Iris pigment epithelial cell (primary cell): ENCODE results near the gene TUBB1.

ENCODE experiments used
- DNase-seq: peaks from one replicate; pipeline ENCODE4 v3.0.0-alpha.2; 2011; ENCODE audit warnings: low read depth

Gene TUBB1

GRCh38 chr20:58989196-58989595, 30.0 kb upstream of the TUBB1 start:
- DNase-seq: no peak

DNA sequence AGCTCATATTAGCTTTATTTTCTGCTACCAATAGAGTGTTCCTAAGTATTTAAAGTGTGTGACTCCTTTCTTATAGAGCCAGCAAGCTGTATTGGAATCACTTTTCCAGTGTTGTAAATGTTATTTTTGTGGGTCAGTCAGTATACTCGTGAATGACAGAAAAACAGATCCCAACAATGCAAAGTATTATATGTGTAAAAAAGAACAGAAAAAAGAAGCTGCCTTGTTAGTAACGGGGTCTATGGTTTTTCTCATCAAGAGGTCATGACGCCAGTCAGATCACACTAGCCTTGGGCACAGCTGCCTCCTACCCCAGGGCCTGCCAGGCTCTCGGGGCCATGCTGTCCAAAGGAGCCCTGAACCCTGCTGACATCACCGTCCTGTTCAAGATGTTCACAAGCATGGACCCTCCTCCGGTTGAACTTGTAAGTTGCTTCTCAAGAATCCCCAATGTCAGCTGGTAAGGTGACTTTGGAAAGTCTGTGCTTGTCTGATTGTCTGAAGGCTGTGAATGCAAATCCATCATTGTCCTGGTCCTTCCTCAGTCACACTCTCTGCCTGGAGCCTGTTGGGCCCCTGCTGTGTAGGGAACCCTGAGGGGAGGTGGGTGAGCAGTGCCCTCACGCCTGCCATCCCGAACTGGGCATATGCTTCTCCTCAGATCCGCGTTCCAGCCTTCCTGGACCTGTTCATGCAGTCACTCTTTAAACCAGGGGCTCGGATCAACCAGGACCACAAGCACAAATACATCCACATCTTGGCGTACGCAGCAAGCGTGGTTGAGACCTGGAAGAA, 28.4 kb upstream of the TUBB1 start:
- no peak for DNase-seq

GRCh38 chr20:58991715-58992114, 27.5 kb upstream of the TUBB1 start:
- no peak for DNase-seq

GRCh38 chr20:58992911-58993310, 26.3 kb upstream of the TUBB1 start:
- DNase-seq: no peak

DNA sequence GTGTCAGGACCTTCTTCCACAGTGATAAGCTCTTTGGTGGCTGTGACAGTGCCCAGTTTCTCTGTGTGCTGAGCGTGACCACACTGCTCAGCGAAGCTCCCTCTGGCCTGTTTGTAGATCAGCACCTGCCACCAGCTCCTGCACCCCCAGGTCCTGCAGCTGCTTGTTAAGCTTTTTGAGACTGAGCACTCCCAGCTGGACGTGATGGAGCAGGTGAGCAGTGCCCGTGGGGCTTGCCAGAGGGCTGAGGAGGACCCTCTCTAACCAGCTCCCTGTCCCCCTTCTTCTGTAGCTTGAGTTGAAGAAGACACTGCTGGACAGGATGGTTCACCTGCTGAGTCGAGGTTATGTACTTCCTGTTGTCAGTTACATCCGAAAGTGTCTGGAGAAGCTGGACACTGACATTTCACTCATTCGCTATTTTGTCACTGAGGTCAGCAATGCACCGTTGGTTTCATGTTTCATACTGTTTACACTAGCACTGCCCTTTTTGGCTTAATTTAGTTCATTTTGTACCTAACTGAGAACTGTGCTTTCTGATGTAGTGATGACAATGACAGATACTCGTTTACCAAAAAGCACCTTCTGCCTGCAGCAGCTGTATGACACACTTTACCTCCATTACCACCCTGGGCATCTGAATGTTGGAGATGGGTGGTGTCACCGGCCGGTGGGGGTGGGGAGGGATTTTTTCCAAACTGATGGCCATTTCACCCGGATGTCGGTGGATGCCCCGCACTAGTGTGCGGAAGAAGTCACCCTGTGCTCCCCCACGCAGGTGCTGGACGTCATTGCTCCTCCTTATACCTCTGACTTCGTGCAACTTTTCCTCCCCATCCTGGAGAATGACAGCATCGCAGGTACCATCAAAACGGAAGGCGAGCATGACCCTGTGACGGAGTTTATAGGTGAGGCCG, 25.6 kb upstream of the TUBB1 start:
- DNase-seq: no peak

DNA sequence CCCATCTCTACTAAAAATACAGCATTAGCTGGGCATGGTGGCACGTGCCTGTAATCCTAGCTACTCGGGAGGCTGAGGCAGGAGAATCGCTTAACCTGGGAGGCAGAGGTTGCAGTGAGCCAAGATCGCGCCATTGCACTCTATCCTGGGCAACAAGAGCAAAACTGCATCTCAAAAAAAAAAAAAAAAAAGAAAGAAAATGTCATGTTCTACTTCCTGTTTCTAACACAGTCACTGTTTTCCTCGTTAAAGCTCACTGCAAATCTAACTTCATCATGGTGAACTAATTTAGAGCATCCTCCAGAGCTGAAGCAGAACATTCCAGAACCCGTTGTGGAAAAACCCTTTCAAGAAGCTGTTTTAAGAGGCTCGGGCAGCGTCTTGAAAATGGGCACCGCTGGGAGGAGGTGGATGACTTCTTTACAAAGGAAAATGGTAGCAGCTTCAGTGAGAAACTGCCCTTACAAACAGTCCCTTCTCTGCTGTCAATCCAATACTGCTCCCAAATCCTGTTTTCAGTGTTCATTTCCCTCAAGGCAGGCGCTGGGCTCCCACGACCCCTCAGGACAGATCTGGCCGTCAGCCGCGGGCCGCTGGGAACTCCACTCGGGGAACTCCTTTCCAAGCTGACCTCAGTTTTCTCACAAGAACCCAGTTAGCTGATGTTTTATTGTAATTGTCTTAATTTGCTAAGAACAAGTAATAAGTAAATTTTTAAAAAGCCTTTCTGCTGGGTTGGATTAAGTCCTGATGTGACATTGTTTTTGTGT, 24.7 kb upstream of the TUBB1 start:
- DNase-seq: no peak

DNA sequence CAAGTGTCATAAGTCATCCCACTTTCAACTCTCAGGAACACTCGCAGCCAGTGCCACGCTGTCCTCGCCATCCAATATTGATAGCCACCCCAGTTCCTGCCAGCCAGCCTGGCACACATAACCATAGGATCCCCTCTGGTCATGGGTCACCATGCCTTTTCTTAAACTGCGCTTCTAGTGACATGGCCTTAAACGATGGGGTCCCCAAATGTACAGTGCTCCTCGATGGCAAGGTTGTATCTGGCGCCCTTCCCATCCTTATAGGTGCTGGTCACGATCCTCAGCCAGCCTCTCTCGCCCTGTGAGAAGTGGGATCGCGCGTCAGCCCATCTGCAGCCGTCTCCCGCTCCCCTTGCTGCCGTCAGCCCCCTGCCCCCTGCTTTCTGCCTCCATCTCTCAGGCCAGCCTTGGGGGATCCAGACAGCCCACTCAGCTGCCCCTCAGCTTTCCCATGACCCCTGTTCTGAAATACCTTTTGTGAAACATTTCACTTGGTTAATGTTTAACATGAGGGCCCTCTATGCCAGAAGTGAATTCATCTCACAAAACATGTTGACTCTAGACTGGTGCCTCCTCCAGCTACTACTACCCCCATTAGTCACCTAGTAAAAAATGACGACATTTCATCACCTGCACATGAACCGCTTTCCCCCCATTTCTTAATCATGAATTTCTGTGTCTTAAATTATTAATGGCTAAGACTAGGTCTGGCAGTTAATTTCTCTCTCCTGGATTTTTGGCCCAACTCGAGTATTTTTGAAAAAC, 23.6 kb upstream of the TUBB1 start:
- no peak for DNase-seq

DNA sequence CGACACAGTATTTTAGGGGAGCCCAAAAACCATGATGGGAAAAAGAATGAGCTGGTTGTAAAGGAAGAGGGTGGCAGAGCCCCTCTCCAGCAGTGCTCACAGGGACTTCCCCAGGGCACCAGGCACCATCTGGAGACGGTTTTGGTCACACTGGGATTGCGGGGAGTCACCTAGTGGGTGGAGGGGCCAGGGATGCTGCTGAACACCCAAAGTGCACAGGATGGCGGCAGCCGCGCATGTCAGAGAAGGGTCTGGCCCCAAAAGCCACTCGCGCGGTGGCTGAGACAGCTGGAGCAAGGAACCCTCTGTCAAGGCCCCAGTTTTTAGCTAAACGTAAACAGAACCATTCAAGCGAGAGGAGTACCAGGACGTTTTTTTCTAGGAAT, 23.0 kb upstream of the TUBB1 start:
- no peak for DNase-seq

DNA sequence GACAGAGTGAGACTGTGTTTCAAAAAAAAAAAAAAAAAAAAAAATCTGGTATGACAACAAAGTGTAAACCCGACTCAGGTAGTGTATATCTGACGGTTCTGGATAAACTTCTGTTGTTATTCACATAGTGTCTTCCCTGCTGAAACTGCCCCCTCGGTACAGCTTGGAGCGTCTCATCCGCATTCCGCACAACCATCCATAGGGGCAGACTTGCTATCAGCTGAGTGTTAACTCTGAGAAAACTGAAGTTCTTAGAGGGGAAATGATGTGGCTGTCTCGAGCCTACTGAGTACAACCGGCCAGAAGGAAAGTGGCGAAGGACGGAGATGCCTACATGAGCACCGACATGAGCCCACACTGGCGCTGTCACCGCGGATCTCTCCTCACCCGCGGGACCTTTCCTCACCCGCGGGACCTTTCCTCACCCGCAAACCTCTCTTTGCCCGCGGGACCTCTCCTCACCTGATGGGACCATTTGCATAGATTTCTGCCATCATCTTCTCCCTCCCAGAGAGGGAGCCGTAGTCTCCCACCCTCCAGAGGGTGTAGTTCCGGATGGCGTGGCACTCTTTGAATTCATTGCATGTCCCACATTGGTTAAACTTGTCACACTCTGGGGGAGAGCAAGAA, 22.0 kb upstream of the TUBB1 start:
- no peak for DNase-seq

- DNase-seq: no peak
These were observed 20.6 kb upstream of the TUBB1 start for GRCh38 chr20:58998656-58999055.

DNA sequence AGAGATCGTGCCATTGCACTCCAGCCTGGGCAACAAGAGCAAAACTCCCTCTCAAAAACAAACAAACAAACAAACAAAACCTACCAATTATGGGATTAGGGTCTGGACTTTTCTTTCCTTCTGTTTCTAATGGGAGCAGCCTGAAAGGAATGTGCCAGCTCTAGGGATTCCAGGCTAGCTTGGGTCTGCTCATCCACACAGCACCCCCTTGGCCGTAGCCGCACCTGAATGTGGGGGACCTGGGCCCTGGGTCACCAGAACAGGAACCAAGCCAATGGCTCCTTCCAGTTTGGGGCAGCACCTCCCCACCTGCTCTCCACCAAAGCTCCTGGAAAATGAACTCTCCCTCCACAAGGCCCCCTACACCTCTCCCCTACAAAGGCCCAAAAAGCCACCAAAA, 18.9 kb upstream of the TUBB1 start:
- no peak for DNase-seq

- no peak for DNase-seq
These were observed 18.2 kb upstream of the TUBB1 start for GRCh38 chr20:59001068-59001448.

DNA sequence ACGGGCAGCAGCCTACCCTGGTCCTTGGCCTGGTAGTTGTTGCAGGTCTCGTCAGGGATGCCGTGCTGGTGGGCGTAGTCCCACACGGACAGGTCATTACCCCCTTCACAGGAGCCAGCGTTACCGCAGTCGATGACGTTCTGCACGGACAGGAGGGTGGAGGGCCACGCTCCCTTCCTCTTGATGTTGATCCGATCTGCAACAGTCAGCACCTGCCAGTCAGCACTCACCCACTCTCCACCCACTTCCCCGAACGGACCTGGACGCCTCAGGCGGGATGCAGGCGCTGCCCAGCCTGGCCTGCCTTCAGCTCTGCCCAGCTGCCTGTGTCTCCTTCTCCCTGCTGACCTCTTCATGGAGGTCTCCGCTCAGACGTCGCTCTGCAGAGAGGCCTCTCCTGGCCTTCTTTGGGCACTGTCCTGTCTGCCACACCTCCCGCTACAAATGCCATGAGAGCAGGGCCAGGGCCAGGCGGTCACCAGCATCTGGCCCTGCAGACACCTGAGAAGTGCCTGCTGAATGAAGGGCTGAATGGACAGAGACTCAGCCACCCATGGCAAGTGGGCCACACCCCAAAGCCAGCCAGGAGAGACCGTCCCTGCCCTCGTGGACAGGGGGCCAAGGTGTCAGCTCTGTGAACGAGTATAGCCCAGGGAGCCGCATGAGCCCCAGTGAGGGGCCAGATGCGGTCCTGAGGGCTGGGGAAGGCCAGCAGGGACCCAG, 17.6 kb upstream of the TUBB1 start:
- no peak for DNase-seq

DNA sequence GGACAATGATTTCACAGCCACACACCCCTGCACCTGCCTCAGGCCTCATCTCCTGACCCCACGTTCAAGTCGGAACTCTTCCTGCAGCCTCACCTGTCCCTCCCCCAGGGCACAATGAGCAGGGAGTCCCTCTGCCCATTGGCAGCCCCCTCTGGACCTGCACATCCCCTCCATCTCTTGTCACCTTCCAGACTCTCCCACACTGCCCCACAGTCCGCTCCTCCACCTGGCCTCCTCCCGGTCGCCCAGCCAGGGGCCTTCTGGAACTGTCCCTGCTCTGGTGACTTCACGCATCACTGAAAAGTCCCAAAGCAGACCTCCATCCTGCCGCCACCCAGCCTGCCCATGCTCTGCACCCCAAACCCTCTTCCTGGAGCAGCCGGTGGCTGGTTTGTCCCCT, 16.8 kb upstream of the TUBB1 start:
- DNase-seq: no peak

DNA sequence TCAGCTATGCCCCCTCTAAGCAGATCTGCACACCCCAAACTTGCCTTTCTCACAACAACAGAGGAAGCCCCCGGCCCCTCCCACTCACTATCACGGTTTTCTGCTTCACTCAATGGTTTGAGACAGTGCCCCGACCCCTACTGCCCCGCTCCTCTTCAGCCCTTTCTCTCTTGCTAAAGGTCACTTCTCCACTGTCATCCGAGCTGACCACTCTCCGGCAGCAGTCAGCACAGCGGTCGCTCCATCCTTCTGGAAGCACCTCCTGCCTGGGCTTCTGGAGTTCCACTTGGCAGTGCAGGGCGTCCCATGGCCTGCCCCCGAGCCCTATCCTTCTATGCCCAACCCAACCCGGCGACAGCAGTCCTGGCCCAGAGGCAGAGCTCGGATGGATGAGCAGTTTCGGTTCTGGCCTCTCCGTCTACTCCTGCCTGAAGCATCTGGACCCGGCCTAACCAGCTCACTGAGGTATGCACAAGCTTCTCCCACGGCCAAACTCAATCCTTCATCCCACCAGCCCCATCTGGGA, 16.3 kb upstream of the TUBB1 start:
- no peak for DNase-seq

DNA sequence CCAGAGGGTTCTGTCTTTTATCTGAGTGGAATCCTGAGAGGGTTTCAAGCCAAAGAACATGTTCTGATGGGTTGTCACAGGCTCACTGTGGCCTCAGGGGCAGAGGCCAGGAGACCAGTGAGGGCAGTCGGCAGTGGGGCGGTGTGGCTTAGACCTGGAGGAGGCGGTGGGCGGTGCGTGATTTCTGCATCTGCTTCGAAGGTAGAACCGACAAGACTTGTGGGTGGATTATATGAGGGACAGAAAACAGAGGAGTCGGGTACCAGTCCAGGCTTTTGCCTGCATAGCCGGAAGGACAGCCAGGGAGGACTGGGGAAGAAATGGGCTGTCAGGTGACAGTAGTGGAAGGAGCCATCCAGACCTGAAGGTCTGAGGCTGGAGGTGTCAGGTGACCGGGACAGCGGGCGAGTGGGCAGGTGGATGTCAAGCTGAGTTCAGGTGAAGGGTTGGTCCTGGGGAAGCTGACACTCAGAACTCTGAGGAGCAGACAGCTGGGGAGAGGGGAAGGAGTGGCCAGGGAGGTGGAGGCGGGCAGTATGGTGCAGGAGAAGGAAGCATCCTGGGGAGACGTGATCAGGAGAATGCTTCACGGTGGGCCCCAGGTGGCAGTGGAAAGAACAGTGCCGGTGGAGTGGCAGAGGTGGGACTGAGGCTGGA, 15.3 kb upstream of the TUBB1 start:
- DNase-seq: no peak

- no peak for DNase-seq
These were observed 14.8 kb upstream of the TUBB1 start for GRCh38 chr20:59004493-59004762.

- no peak for DNase-seq
These were observed 14.3 kb upstream of the TUBB1 start for GRCh38 chr20:59004763-59005522.

DNA sequence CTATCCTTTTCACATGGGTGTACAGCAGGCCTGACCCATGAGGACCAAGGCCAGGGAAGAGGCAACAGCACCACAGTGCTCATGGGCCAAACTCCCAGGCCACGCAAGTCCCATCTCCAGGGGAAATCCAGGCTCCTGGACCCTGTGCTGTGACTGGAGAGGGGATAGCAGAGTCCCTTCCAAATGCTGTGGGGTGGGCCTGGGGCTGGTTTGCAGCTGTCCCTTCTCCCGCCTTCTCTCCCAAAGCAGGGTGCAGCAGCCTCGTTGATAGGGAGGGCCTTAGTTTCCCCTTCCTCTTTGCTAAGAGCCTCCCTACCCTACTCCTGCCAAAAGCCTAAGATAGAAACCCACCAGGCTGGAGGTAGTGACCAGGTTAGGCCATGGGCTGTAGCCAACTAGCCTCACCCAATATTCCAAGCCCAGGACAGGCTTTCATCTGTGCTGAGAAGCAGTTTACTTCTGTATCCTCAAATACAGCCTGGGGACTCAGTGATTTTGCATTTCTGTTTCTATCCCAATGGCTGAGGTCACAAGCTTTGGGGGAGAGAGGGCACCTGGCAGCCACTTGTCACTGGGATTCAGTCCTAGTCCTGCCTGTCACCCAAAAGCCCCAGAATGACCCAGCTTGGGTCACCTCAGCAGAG, 13.6 kb upstream of the TUBB1 start:
- DNase-seq: no peak
